Measurements from ENCODE around the gene GPN3. TPM values are rescaled to one million over a fixed set of nuclear protein-coding genes. Genes with fewer than 3 reads are reported as not detected.
"Not testable (repeated sequence)": the region's sequence is repeated elsewhere in the genome, so short reads cannot be mapped to it uniquely, and the experiment has no call there.

The GPN3 gene
- total RNA-seq (2014; rRNA removed; shearing (Covaris generic)) = 27.2 and 29.6 TPM in 2 replicates
- polyA plus RNA-seq (2015; cell fraction: cytosol; rRNA removed) = 35.2 and 36.1 TPM in 2 replicates
- 13.4 and 16.8 TPM in 2 replicates for polyA plus RNA-seq (2015; cell fraction: nucleus; rRNA removed)

- DNase-seq (ENCODE audit: low read depth) = peak; percentile 98
Measured at GRCh38 chr12:110468214-110469048, at the start of gene GPN3, which contains the start of gene FAM216A. Gene GPN3 (minus strand): TSS chr12:110468257. CDS start chr12:110468203, 54 bp downstream. Gene FAM216A (plus strand): TSS chr12:110468845. CDS start chr12:110468876, 31 bp downstream.

- no peak for DNase-seq (ENCODE audit: low read depth)
Measured at GRCh38 chr12:110516995-110517394, 48.9 kb upstream of the GPN3 start.

- DNase-seq (ENCODE audit: low read depth) = no peak
Measured at GRCh38 chr12:110514363-110514762, 46.3 kb upstream of the GPN3 start.

DNA sequence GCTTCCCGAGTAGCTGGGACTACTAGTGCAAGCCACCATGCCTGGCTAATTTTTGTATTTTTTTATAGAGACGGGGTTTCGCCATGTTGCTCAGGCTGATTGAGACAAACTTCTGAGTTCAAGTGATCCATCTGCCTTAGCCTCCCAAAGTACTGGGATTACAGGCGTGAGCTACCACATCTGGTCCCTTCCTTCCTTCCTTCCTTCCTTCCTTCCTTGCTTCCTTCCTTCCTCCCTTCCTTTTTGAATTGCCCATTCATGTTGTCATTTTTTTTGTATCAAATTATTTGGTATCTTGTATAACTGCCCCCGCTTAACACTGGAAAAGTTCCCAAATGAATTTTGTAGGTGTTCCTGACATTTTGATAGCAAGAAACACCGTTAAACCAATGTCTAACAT is 45.8 kb upstream of the GPN3 start:
- no peak for DNase-seq (ENCODE audit: low read depth)

DNA sequence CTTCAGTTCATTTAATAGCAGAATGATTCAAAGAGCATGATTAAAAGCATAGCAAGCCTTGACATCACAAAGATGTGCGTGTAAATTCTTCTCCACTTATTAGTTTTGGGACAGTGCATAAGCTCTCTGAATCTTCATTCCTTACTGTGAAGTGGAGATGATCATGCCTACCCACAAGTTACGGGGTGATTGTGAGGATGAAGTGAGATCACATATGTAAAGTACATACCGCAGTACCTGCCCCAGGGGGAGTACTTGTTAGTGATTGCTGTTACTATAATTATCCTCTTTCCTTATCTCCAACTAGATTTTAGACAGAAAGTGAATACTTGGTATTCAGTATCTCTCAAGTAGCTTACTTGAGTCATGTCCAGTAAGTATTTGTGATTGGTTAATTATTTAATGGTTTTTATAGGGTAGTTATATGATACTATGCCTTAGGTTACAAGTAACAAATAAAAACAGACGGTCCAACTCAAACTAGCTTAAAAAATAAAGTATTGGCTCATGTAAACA is 40.1 kb upstream of the GPN3 start:
- no peak for DNase-seq (ENCODE audit: low read depth)

- no peak for DNase-seq (ENCODE audit: low read depth)
Measured at GRCh38 chr12:110505332-110505731, 37.3 kb upstream of the GPN3 start.

DNA sequence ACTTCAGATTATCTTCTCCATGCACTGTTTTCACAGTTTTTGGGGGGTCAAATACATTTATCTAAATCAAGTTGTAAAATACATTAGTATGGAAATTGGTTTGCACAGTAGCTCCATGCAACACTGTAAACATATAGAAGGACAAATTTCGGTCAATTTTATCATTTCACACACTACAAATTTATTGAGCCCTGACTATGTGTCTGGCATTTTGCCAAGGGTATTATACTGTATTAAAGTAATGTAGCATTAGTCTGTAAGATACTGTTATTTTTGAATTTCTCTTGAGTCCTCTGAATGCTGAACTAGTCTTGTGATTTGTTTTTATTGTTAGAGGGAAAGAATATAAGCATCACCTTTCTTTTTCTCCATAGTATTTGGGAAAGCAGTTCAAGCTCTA is 35.4 kb upstream of the GPN3 start:
- no peak for DNase-seq (ENCODE audit: low read depth)

- DNase-seq (ENCODE audit: low read depth) = peak; percentile 98
Measured at GRCh38 chr12:110501752-110502738, 34.0 kb upstream of the GPN3 start, which contains the start of the genes RAD9B and VPS29. Gene RAD9B (plus strand): TSS chr12:110502331. CDS start chr12:110502338, 7 bp downstream. Gene VPS29 (minus strand): TSS chr12:110502111. CDS start chr12:110502051, 60 bp downstream.

DNA sequence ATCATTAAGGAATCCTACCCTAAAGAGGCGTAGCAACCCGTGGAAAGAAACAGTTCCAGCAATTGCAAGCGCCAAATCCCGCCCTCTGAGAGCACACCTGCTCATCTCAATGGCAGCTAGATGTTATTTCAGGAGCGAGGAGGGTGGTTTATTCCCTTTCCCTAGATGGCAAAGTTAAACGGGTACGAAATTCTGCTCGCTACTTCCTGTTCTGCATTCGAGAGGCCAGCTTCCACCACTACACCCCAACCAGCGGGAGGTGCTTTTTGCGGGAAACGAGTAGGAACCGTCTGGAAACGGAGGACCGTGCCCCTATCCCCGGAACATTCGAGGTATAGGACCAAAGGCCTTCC is 33.3 kb upstream of the GPN3 start:
- peak; percentile 55 for DNase-seq (ENCODE audit: low read depth)

DNA sequence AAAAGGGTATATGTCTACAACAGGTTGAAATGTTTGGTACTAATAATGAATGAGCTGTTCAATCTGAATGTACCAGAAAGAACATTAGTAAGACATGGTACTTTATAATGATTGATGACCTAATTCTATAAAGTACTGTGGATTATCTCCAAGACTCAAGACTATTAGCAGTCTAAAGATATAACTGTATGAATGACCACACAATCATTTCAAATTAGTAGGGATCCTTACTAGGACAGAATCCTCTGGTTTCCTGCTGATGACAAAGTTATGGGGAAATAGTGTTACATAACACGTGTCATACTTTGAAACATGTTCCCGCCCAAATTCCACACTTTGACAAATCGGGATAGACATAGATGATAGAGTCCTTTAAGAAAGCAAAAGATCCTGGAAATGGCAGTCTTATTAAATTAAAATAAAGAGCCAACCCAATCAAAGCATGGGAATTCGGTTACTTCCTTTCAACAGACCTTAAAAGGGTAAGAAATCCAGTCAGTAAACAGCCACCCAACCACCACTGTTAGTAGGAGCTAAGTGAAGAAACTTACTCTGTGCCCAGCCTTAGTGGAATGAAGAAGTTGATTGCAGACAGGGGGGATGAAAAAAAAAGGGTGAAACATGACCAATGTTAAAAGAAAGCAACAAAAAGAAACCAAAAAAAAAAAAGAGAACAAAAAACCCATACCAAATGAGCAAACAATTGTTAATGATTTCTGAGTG is 31.1 kb upstream of the GPN3 start:
- DNase-seq (ENCODE audit: low read depth) = peak; percentile 27

DNA sequence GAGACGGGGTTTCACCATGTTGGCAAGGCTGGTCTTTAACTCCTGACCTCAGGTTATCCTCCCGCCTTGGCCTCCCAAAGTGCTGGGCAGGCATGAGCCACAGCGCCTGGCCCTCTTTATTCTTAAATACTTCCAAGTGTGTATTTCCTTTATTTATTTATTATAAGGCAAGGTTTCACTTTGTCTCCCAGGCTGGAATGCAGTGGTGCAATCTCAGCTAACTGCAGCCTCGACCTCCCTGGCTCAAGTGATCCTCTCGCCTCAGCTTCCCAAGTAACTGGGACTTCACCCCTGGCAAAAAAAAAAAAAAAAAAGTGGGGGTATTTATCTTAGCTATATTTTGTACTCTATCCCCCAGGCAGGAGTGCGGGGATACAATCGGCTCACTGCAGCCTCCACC is 7.4 kb upstream of the GPN3 start:
- no peak for DNase-seq (ENCODE audit: low read depth)

DNA sequence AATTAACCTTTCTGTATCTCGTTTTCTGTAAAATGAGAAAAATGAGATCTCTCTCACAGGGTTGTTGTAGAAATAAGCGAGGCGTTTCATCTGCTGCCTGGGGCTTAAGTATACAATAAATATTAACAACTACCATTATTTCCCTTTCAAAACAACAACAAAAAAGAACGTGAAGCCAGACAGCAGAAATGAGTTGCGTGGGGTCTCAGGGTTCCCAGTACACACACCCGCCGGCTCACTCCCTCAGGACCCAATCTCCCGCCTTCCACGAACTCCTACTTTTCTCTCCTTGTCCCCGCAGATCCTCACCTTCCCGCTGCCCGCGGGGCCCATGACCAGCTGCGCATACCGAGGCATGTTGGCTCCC is 227 bp downstream of the GPN3 start:
- no peak for DNase-seq (ENCODE audit: low read depth)

DNA sequence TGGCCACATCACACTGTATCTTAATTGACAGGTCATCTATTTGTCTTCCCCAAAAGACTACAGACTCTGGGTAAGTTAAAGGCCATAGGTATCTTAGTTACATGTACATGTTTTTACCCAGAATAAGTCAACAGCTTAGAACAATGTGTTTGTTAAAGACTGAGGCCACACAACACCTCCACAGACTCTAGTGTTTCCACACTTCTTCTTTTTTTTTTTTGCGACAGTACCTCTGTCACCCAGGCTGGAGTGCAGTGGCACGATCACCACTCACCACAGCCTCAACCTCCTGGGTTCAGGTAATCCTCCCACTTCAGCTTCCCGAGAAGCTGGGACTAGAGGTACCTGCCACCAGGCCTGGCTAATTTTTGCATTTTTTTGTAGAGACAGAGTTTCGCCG is 1.3 kb downstream of the GPN3 start:
- no peak for DNase-seq (ENCODE audit: low read depth)

DNA sequence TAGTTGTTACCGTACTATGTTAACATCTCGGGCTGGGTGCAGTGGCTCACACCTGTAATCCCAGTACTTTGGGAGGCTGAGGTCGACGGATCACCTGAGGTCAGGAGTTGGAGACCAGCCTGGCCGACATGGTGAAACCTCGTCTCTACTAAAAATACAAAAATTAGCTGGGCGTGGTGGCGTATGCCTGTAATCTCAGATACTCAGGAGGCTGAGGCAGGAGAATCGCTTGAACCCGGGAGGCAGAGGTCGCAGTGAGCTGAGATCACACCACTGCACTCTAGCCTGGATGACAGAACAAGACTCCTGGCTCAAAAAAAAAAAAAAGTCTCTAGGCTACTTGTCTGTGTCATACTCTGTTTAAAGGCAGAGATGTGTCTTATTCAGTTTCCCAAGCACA is 2.3 kb downstream of the GPN3 start:
- not testable (repeated sequence) for DNase-seq (ENCODE audit: low read depth)

- no peak for DNase-seq (ENCODE audit: low read depth)
Measured at GRCh38 chr12:110465024-110465423, 3.0 kb downstream of the GPN3 start.

DNA sequence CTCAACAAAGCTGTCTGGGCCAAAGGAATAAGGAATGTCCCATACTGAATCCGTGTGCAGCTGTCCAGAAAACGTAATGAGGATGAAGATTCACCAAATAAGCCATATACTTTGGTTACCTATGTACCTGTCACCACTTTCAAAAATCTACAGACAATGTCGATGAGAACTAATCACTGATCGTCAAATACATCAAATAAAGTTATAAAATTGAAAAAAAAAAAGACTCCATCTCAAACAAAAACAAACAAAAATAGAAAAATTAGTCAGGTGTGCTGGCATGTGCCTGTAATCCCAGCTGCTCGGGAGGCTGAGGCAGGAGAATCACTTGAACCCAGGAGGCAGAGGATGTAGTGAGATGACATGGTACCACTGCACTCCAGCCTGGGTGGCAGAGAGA is 6.9 kb downstream of the GPN3 start:
- not testable (repeated sequence) for DNase-seq (ENCODE audit: low read depth)

- DNase-seq (ENCODE audit: low read depth) = no peak
Measured at GRCh38 chr12:110458756-110459155, 9.3 kb downstream of the GPN3 start.

GRCh38 chr12:110453569-110454296 is 14.3 kb downstream of the GPN3 start:
- no peak for DNase-seq (ENCODE audit: low read depth)

DNA sequence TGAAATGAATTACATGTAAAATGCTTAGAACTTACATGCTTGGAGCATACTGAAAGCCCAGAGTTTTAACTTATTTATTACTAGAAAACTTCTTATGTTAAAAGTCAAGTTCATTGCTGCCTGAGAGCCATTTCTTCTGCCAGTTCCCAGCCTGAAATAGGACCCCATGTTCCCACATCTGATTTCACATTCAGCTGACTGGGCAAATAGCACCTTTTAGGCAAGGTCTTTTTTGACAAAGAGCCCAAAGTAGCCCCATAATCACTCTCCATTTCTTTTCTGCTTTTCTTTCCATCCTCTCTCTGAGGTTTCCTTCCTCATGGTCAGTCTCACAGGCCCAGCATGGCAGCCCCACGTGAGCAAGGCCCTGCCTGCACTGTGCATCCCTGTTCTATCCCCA is 16.8 kb downstream of the GPN3 start:
- DNase-seq (ENCODE audit: low read depth) = no peak
